Femur (tissue), 1 donor: Measurements from ENCODE around the gene TBC1D16.
A peak's percentile ranks its signal among the peaks of the same experiment; 100 is the strongest.

ENCODE experiments used
- DNase-seq: peaks from one replicate; pipeline ENCODE4 v3.0.0-alpha.2; 2017

TBC1D16 gene

GRCh38 chr17:79925242-79925957 lies 110.3 kb downstream of the TBC1D16 start:
- DNase-seq: peak; percentile 86

- DNase-seq: no peak
These were observed 111.1 kb downstream of the TBC1D16 start for GRCh38 chr17:79924639-79924976.

GRCh38 chr17:79923974-79924638 lies 111.6 kb downstream of the TBC1D16 start:
- DNase-seq: peak; percentile 49

- DNase-seq: no peak
These were observed 112.9 kb downstream of the TBC1D16 start for GRCh38 chr17:79922798-79923197.

- peak; percentile 28 for DNase-seq
These were observed 113.5 kb downstream of the TBC1D16 start for GRCh38 chr17:79922116-79922601.

GRCh38 chr17:79921411-79922115 lies 114.1 kb downstream of the TBC1D16 start:
- peak; percentile 19 for DNase-seq

GRCh38 chr17:79920751-79921410 lies 114.8 kb downstream of the TBC1D16 start:
- DNase-seq: no peak

GRCh38 chr17:79919862-79920720 lies 115.6 kb downstream of the TBC1D16 start:
- DNase-seq: peak; percentile 20

GRCh38 chr17:79919164-79919585 lies 116.5 kb downstream of the TBC1D16 start:
- peak; percentile 89 for DNase-seq

- DNase-seq: no peak
These were observed 117.0 kb downstream of the TBC1D16 start for GRCh38 chr17:79918581-79919163.

- no peak for DNase-seq
These were observed 117.7 kb downstream of the TBC1D16 start for GRCh38 chr17:79917902-79918484.

GRCh38 chr17:79916991-79917901 lies 118.4 kb downstream of the TBC1D16 start:
- DNase-seq: no peak

GRCh38 chr17:79916506-79916905 lies 119.2 kb downstream of the TBC1D16 start:
- no peak for DNase-seq

- DNase-seq: no peak
These were observed 119.7 kb downstream of the TBC1D16 start for GRCh38 chr17:79915850-79916430.

- no peak for DNase-seq
These were observed 120.6 kb downstream of the TBC1D16 start for GRCh38 chr17:79914813-79915740.

GRCh38 chr17:79913896-79914812 lies 121.5 kb downstream of the TBC1D16 start:
- DNase-seq: no peak

GRCh38 chr17:79913451-79913850 lies 122.2 kb downstream of the TBC1D16 start:
- DNase-seq: no peak
